ENCODE results near the gene PRODH2.

DNA sequence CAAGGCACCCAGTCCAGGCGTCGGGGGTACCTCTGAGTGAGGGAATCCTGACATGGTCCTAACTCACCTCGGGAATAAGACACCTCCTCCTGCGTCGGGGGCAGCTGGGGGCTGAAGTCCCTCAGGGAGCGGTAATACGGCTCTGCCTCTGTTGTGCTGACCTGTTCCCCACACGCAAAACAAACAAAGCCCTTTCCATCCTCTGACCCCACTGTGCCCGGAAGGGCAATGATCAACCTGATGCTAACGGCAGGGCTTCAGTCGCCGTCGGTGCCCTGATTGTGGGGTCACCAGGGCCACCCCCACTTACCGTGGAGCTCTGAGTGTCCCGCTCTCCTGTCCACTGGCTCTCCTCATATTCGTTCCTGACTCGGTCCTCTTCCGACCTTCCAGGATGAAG is 18.3 kb upstream of the PRODH2 start:
- TF ChIP-seq ZNF687 (IDR thresholded peaks at IDR 0.05) = no peak
- TF ChIP-seq EZH2 (IDR thresholded peaks at IDR 0.05; ENCODE audit: borderline replicate concordance, control insufficient read depth, low read depth, low read length) = no peak
